Tibial artery (tissue), 4 donors: ENCODE measurements around the gene KIF22.
A peak's percentile ranks its signal among the peaks of the same experiment; 100 is the strongest.

Experiments used
- DNase-seq, 2 donors: peaks; one replicate each; pipeline ENCODE4 v3.0.0-alpha.2; 2019
- H3K27ac ChIP-seq, 2 donors: fragments of 200-600 bp; sonication (generic) in 1 of 2; 1 replicate in 1 of 2; 2 replicates in 1 of 2; pipeline ENCODE4 v1.5.1; 2018 to 2019; ENCODE audit warnings: mild to moderate bottlenecking in 1 of 2
- H3K27me3 ChIP-seq, 2 donors: fragments of 200-600 bp; sonication (generic) in 1 of 2; one replicate each; pipeline versions ENCODE4 v1.5.1 to v1.6.0; 2016 to 2019
- H3K36me3 ChIP-seq, 3 donors: fragments of 200-600 bp; sonication (generic) in 2 of 3; one replicate each; pipeline ENCODE4 v1.5.1; 2016 to 2019; ENCODE audit warnings: mild to moderate bottlenecking in 2 of 3
- H3K4me1 ChIP-seq, 4 donors: fragments of 200-600 bp; sonication (generic) in 2 of 4; 1 replicate in 3 of 4; 2 replicates in 1 of 4; pipeline ENCODE4 v1.5.1; 2016 to 2019
- H3K4me3 ChIP-seq, 2 donors: fragments of 200-600 bp; sonication (generic) in 1 of 2; 1 replicate in 1 of 2; 2 replicates in 1 of 2; pipeline ENCODE4 v1.5.1; 2018 to 2019; ENCODE audit warnings: mild to moderate bottlenecking in 2 of 2
- H3K9me3 ChIP-seq, 3 donors: fragments of 200-600 bp; sonication (generic) in 1 of 3; one replicate each; pipeline ENCODE4 v1.5.1; 2016 to 2019
- intact Hi-C: fragments of 100-400 bp; cut with DNase I; formaldehyde crosslinking; loops from one replicate; pipeline ENCODE4 v1.15.0; 2023; ENCODE audit warnings: low total_unique reads
- TF ChIP-seq, protein P1 (sequence below), 2 experiments: fragments of 200-600 bp in 1 of 2; fragments of 450-650 bp in 1 of 2; IDR thresholded peaks; one replicate each; pipeline ENCODE4 v1.5.1; 2017 to 2019; ENCODE audit warnings: antibody characterized with exemption in 2 of 2, mild to moderate bottlenecking in 1 of 2, moderate library complexity in 1 of 2

KIF22 gene

DNA sequence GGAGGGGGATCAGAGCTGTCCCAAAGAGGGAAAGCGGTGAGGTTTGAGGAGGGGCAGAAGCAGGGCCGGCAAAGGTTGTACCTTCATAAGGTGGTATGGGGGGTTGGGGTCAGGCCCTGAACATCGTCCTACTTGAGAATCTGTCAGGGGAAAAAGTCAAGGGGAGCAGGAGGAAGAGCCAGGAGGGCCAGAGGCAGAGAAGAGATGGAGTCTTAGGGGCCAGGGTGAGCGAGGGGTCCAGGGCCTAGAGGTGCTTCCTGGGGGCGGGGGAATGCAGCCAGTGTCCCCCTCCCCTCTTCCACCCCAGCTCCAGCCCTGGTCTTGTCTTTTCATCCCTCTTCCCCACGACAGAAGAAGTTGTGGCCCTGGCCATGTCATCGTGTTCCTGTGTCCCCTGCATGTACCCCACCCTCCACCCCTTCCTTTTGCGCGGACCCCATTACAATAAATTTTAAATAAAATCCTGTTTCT, 20.2 kb downstream of the KIF22 start:
- DNase-seq = peak in 1 of 2 donors; percentile 71
- Histone ChIP-seq H3K4me3 (peak overlapping the region; percentile 79 to 86), H3K4me1 (peaks cover 18 to 74% (median 62%) of the 10 kb centered on the region in 4 donors), H3K9me3 (no peaks in the 10 kb centered on the region), H3K27ac (peak overlapping the region; percentile 90 to 97), H3K27me3 (no peaks in the 10 kb centered on the region), H3K36me3 (peaks cover 11 to 21% (median 13%) of the 10 kb centered on the region in 3 donors)
- TF ChIP-seq, protein P1, sequence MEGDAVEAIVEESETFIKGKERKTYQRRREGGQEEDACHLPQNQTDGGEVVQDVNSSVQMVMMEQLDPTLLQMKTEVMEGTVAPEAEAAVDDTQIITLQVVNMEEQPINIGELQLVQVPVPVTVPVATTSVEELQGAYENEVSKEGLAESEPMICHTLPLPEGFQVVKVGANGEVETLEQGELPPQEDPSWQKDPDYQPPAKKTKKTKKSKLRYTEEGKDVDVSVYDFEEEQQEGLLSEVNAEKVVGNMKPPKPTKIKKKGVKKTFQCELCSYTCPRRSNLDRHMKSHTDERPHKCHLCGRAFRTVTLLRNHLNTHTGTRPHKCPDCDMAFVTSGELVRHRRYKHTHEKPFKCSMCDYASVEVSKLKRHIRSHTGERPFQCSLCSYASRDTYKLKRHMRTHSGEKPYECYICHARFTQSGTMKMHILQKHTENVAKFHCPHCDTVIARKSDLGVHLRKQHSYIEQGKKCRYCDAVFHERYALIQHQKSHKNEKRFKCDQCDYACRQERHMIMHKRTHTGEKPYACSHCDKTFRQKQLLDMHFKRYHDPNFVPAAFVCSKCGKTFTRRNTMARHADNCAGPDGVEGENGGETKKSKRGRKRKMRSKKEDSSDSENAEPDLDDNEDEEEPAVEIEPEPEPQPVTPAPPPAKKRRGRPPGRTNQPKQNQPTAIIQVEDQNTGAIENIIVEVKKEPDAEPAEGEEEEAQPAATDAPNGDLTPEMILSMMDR (IDR thresholded peaks at IDR 0.05) = no peak
- intact Hi-C loops = loop anchor here (10.0 kb wide), 1 partner anchor 184 kb away; the partner anchor contains the start of genes HIRIP3 and INO80E

DNA sequence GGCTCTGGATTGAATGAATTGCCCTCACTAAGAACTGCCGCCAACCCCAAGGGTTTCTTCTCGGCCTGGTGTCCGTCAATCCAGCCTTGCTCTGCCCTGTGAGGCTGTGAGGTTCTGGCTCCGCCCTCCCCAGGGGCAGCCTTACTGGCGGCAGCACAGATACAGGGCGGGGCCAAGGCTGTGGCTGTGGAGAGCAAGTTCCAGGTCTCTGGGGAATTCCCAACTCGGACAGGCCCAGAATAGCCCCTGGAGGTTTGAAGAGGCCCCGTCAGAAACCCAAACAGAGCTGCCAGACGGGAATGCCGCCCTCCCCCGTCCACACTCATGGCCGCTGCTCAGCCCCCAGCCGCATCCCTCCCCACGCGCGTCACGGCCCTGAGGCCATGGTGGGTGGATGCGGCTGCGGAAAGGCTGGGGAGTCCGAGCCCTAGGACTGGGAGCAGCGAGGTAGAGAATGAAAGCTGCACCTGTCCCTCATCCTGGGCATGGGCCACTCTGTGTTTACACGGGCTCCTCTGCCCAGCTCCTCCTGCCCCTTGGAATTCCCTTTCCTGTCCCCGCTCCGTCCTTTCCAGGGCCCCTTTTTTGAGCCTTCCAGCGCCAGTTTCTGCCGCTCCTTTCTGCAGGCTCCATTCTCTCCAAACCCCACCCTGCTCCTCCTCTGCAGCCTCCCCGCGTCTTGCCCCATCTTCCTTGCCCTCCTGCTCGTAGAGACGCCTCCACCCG, 20.8 kb downstream of the KIF22 start:
- peak; percentile 99 to 100 for DNase-seq
- Histone ChIP-seq H3K27ac (peak overlapping the region; percentile 90 to 97), H3K4me3 (peak overlapping the region; percentile 79 to 86), H3K27me3 (no peaks in the 10 kb centered on the region), H3K4me1 (peaks cover 18 to 74% (median 62%) of the 10 kb centered on the region in 4 donors), H3K9me3 (no peaks in the 10 kb centered on the region), H3K36me3 (peaks cover 11 to 21% (median 13%) of the 10 kb centered on the region in 3 donors)
- intact Hi-C loops = loop anchor here (10.0 kb wide), 1 partner anchor 183 kb away; the partner anchor contains the start of genes HIRIP3 and INO80E
- TF ChIP-seq, protein P1 (IDR thresholded peaks at IDR 0.05) = no peak

DNA sequence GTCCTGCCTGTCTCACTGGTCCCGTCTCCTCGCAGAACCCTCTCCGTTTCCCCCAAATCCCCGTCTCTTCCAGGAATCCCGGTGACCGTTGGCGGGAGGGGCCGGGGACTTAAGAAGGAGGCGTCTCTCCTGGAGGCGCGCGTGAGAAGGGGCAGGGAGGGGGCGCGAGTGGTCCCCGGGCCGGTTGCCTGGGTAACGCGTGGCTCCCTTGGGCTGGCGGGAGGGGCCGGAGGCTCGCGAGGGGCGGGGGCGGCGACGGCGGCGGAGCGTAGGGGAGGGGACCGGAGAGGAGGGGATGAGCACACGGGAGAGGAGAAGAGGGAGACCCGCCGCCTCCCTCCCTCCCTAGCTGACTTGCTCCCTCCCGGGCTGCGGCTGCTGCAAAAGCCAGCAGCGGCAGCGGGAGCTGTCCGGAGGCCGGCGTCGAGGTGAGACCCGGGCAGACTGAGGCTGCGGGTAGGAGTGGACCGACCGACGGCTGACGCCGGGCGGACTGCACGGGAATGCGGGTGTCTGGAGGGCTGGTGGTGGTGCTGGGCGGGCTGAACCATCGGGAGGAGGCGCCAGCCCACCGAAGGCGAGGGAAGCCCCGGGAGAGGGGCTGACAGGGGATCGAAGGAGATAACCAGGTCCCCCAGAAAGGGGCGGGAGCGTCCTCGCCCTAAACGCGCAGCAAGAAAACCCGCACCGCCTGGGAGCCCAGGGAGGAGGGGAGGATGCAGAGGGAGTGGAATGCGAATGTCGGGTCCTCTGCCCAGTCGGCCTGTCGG, 21.5 kb downstream of the KIF22 start, which contains the start of gene PRRT2:
TSS of gene PRRT2 (plus strand) at position 298 of the 770 bp plus-strand sequence. CDS start 862 bp downstream, outside the sequence.
- Histone ChIP-seq H3K27ac (peak within 1 kb of the TSS; percentile 90 to 97), H3K4me1 (peaks cover 18 to 78% (median 67%) of the 10 kb centered on the region in 4 donors), H3K9me3 (no peaks in the 10 kb centered on the region), H3K36me3 (peaks cover 11 to 21% (median 13%) of the 10 kb centered on the region in 3 donors), H3K27me3 (no peaks in the 10 kb centered on the region), H3K4me3 (peak within 1 kb of the TSS; percentile 79 to 86)
- TF ChIP-seq, protein P1 (IDR thresholded peaks at IDR 0.05) = no peak
- DNase-seq = peak; percentile 82 to 92
- intact Hi-C loops = loop anchor here (10.0 kb wide), 1 partner anchor 183 kb away; the partner anchor contains the start of genes HIRIP3 and INO80E

DNA sequence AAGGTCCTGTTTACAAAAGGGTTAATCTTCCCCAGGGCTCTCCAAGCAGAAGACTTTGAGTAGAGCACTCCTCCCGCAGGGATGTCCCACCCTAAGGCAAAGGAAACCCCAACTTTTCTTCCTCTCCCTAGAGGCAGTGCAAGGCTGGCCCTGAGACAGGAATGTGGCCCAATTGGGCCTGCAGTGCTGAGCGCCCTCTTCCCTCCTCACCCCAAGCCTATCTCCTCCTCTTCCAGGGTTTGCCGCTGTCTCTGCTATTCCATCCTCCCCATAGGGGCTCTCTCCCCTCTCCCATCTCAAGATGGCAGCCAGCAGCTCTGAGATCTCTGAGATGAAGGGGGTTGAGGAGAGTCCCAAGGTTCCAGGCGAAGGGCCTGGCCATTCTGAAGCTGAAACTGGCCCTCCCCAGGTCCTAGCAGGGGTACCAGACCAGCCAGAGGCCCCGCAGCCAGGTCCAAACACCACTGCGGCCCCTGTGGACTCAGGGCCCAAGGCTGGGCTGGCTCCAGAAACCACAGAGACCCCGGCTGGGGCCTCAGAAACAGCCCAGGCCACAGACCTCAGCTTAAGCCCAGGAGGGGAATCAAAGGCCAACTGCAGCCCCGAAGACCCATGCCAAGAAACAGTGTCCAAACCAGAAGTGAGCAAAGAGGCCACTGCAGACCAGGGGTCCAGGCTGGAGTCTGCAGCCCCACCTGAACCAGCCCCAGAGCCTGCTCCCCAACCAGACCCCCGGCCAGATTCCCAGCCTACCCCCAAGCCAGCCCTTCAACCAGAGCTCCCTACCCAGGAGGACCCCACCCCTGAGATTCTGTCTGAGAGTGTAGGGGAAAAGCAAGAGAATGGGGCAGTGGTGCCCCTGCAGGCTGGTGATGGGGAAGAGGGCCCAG, 22.4 kb downstream of the KIF22 start:
- Histone ChIP-seq H3K4me3 (peak overlapping the region; percentile 79 to 86), H3K27me3 (no peaks in the 10 kb centered on the region), H3K4me1 (peaks cover 18 to 77% (median 68%) of the 10 kb centered on the region in 4 donors), H3K9me3 (no peaks in the 10 kb centered on the region), H3K27ac (peak overlapping the region; percentile 90 to 97), H3K36me3 (peaks cover 11 to 27% (median 13%) of the 10 kb centered on the region in 3 donors)
- DNase-seq = no peak
- intact Hi-C loops = loop anchor here (10.0 kb wide), 1 partner anchor 182 kb away; the partner anchor contains the start of genes HIRIP3 and INO80E
- TF ChIP-seq, protein P1 (IDR thresholded peaks at IDR 0.05) = no peak
